Esophagus muscularis mucosa (tissue), 4 donors: ENCODE data around the gene CDC123.

Source experiments
- EP300 ChIP-seq: sonication (generic); formaldehyde crosslinking; IDR thresholded peaks from one replicate; pipeline ENCODE4 v1.6.1; 2017; ENCODE audit warnings: antibody characterized with exemption
- POLR2A ChIP-seq: fragments of 450-650 bp; IDR thresholded peaks from one replicate; pipeline ENCODE4 v1.6.1; 2017; ENCODE audit warnings: antibody characterized with exemption, moderate library complexity, mild to moderate bottlenecking, low read depth
- POLR2AphosphoS5 ChIP-seq, 2 donors: sonication (generic); formaldehyde crosslinking; IDR thresholded peaks; one replicate each; pipeline ENCODE4 v1.6.1; 2017; ENCODE audit warnings: antibody characterized with exemption in 2 of 2
- TF ChIP-seq, protein P1 (sequence below), 3 experiments: fragments of 200-600 bp in 2 of 3; fragments of 450-650 bp in 1 of 3; sonication (generic) in 2 of 3; IDR thresholded peaks; one replicate each; pipeline ENCODE4 v1.5.1; 2017 to 2019; ENCODE audit warnings: antibody characterized with exemption in 3 of 3, mild to moderate bottlenecking in 2 of 3, moderate library complexity in 1 of 3

DNA sequence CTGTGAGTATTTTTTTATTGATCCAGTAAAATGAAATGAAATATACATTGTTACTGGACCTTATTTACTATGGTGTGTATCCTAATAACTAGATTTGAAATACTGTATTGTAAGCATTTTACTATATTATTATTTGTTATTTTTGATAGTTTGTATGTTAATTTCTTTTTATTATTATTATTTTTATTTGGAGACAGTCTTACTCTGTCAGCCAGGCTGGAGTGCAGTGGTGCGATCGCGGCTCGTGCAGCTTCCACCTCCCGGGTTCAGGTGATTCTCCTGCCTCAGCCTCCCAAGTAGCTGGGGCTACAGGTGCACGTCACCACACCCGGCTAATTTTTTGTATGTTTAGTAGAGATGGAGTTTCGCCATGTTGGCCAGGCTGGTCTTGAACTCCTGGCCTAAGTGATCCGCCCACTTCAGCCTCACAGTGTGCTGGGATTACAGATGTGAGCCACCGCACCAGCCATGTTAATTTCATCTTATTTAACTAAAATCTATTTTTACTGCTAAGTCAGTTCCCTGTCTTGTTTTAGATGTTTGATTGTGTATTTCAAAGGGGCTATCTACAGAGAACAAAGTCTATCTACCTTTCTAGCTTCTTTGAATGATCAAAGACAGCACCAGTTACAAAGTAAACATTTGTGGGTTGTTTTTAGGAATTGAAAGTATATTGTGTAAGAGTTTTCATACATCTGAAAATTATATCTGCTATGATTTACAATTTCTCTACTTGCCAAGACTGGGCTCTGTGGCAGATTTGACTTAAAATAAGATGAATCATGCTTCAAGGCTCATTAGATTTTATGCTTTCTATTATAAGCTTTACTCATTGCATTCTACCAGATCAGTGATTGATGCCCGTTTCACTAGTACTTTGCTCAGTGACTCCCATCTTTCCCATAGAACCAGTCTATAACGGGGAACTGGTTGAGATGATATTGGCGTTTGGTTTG lies 41.6 kb downstream of the CDC123 start:
- TF ChIP-seq, protein P1, sequence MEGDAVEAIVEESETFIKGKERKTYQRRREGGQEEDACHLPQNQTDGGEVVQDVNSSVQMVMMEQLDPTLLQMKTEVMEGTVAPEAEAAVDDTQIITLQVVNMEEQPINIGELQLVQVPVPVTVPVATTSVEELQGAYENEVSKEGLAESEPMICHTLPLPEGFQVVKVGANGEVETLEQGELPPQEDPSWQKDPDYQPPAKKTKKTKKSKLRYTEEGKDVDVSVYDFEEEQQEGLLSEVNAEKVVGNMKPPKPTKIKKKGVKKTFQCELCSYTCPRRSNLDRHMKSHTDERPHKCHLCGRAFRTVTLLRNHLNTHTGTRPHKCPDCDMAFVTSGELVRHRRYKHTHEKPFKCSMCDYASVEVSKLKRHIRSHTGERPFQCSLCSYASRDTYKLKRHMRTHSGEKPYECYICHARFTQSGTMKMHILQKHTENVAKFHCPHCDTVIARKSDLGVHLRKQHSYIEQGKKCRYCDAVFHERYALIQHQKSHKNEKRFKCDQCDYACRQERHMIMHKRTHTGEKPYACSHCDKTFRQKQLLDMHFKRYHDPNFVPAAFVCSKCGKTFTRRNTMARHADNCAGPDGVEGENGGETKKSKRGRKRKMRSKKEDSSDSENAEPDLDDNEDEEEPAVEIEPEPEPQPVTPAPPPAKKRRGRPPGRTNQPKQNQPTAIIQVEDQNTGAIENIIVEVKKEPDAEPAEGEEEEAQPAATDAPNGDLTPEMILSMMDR (IDR thresholded peaks at IDR 0.05): no peak
- TF ChIP-seq POLR2A (no peak), EP300 (no peak), POLR2AphosphoS5 (IDR thresholded peaks at IDR 0.05) (no peak)
